Uterus (tissue), 2 donors: ENCODE results near the gene SND1.

Experiments used
- CTCF ChIP-seq, 4 experiments: fragments of 200-600 bp in 2 of 4; fragments of 450-650 bp in 2 of 4; sonication (generic) in 2 of 4; IDR thresholded peaks; one replicate each; pipeline ENCODE4 v1.5.1; 2016 to 2019; ENCODE audit warnings: antibody characterized with exemption in 4 of 4, mild to moderate bottlenecking in 2 of 4, moderate library complexity in 1 of 4
- POLR2A ChIP-seq, 2 donors: fragments of 450-650 bp; IDR thresholded peaks; one replicate each; pipeline ENCODE4 v1.6.1; 2016; ENCODE audit warnings: antibody characterized with exemption in 2 of 2, mild to moderate bottlenecking in 1 of 2, moderate library complexity in 1 of 2

- TF ChIP-seq CTCF (IDR thresholded peaks at IDR 0.05) (no peak), POLR2A (IDR thresholded peaks at IDR 0.05) (no peak)
Measured at GRCh38 chr7:127652333-127653248, 597 bp downstream of the SND1 start.
